ENCODE measurements around the gene UBAC1.

Gene UBAC1

DNA sequence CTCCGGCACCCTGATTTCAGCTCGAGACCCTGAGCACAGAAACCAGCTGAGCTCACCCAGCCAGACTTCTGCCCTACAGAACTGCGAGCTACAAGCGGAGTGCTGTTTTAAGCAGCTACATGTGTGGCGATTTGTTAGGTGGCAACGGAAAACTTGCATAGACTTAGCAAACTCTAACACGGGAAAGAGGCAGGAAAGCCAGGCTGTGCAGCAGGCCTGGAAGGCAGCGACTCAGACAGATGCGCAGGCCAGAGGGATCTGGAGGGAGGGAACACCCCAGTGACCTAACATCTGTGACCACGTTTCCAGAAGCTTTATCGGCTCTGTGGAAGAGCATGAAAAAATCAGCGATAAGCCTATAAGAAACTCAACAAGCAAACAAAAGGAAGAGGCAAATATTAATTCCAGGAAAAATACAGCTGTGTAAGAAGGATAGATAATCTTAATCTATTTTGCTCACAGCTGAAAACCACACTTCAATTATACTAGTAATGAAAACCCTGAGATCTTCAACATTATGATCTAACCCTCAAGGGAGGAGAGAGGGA lies 11.0 kb downstream of the UBAC1 start:
- no peak for DNase-seq (ENCODE audit: low read depth in 1 of 2, low spot score in 1 of 2)
- Histone ChIP-seq H3K4me3 (replicated peaks; ENCODE audit: insufficient read depth, low read length) (no peak overlapping the region), H3K27ac (replicated peaks) (no peak overlapping the region), H3K27me3 (ENCODE audit: insufficient read depth, poor library complexity, severe bottlenecking) (no peaks in the 10 kb centered on the region)
- TF ChIP-seq GABPA (IDR thresholded peaks at IDR 0.05; ENCODE audit: low read depth) = no peak
- TF ChIP-seq POLR2AphosphoS5 (IDR thresholded peaks at IDR 0.05; ENCODE audit: low read depth) = no peak
- TF ChIP-seq, protein P1, sequence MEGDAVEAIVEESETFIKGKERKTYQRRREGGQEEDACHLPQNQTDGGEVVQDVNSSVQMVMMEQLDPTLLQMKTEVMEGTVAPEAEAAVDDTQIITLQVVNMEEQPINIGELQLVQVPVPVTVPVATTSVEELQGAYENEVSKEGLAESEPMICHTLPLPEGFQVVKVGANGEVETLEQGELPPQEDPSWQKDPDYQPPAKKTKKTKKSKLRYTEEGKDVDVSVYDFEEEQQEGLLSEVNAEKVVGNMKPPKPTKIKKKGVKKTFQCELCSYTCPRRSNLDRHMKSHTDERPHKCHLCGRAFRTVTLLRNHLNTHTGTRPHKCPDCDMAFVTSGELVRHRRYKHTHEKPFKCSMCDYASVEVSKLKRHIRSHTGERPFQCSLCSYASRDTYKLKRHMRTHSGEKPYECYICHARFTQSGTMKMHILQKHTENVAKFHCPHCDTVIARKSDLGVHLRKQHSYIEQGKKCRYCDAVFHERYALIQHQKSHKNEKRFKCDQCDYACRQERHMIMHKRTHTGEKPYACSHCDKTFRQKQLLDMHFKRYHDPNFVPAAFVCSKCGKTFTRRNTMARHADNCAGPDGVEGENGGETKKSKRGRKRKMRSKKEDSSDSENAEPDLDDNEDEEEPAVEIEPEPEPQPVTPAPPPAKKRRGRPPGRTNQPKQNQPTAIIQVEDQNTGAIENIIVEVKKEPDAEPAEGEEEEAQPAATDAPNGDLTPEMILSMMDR (IDR thresholded peaks at IDR 0.05; ENCODE audit: insufficient read depth, low read length) = no peak
- TF ChIP-seq, protein P2, sequence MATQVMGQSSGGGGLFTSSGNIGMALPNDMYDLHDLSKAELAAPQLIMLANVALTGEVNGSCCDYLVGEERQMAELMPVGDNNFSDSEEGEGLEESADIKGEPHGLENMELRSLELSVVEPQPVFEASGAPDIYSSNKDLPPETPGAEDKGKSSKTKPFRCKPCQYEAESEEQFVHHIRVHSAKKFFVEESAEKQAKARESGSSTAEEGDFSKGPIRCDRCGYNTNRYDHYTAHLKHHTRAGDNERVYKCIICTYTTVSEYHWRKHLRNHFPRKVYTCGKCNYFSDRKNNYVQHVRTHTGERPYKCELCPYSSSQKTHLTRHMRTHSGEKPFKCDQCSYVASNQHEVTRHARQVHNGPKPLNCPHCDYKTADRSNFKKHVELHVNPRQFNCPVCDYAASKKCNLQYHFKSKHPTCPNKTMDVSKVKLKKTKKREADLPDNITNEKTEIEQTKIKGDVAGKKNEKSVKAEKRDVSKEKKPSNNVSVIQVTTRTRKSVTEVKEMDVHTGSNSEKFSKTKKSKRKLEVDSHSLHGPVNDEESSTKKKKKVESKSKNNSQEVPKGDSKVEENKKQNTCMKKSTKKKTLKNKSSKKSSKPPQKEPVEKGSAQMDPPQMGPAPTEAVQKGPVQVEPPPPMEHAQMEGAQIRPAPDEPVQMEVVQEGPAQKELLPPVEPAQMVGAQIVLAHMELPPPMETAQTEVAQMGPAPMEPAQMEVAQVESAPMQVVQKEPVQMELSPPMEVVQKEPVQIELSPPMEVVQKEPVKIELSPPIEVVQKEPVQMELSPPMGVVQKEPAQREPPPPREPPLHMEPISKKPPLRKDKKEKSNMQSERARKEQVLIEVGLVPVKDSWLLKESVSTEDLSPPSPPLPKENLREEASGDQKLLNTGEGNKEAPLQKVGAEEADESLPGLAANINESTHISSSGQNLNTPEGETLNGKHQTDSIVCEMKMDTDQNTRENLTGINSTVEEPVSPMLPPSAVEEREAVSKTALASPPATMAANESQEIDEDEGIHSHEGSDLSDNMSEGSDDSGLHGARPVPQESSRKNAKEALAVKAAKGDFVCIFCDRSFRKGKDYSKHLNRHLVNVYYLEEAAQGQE (IDR thresholded peaks at IDR 0.05; ENCODE audit: insufficient replicate concordance, low read depth) = no peak
- no peak for TF ChIP-seq SPI1 (IDR thresholded peaks at IDR 0.05; ENCODE audit: borderline replicate concordance, low read depth)

DNA sequence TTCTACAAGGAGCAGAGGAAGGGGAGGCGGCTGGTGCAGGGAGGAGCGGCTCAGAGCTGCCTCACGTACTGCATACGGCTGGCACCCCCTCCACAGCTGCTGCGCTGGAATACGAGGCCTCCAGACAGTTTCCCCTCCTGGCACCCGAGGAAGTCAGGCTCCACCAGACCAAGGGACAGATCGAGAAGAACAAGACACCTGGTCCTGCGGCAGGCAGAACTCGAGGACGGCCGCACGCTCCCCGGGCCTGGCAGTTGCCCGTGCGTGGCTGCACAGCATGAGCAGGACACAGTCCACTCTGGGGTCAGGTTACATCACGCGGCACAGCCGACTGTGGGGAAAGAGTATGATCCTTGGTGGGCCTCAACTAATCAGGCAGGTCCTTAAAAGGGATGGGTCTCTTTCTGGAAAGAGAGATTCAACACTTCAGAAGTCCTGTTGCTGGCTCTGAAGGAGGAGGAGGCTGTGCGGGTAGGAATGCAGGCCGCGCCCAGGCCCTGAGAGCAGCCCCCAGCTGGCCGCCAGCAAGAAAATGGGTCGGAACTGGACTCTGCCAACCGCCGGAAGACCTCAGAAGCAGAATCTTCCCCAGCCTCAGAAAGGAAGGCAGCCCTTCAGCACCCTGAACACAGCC lies 11.6 kb downstream of the UBAC1 start:
- TF ChIP-seq, protein P1 (IDR thresholded peaks at IDR 0.05; ENCODE audit: insufficient read depth, low read length) = no peak
- TF ChIP-seq SPI1 (IDR thresholded peaks at IDR 0.05; ENCODE audit: borderline replicate concordance, low read depth) (no peak), POLR2AphosphoS5 (IDR thresholded peaks at IDR 0.05; ENCODE audit: low read depth) (no peak), GABPA (IDR thresholded peaks at IDR 0.05; ENCODE audit: low read depth) (no peak)
- TF ChIP-seq, protein P2 (IDR thresholded peaks at IDR 0.05; ENCODE audit: insufficient replicate concordance, low read depth) = no peak
- no peak overlapping the region for H3K27ac ChIP-seq (replicated peaks)

DNA sequence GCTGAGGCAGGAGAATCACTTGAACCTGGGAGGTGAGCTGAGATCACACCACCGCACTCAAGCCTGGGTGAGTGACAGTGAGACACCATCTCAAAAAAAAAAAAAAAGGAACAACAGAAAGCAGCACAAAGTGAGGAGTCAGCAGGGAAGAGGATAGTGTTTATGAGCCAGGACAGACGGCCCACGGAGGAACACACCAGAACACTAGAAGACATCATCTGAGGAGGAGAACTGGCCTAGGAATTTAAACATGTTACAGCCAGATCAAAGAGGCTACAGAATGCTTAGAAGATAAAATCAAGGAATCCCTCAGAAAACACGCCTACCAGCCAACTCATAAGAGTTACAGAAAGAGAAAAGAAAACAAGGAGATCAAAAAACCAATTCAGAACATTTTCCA lies 12.2 kb downstream of the UBAC1 start:
- TF ChIP-seq GABPA (IDR thresholded peaks at IDR 0.05; ENCODE audit: low read depth) (no peak), POLR2AphosphoS5 (IDR thresholded peaks at IDR 0.05; ENCODE audit: low read depth) (no peak), SPI1 (IDR thresholded peaks at IDR 0.05; ENCODE audit: borderline replicate concordance, low read depth) (no peak)
- TF ChIP-seq, protein P1 (IDR thresholded peaks at IDR 0.05; ENCODE audit: insufficient read depth, low read length) = no peak
- TF ChIP-seq, protein P2 (IDR thresholded peaks at IDR 0.05; ENCODE audit: insufficient replicate concordance, low read depth) = no peak
- Histone ChIP-seq H3K4me3 (replicated peaks; ENCODE audit: insufficient read depth, low read length) (no peak overlapping the region), H3K27me3 (ENCODE audit: insufficient read depth, poor library complexity, severe bottlenecking) (no peaks in the 10 kb centered on the region), H3K27ac (replicated peaks) (no peak overlapping the region)
- DNase-seq (ENCODE audit: low read depth in 1 of 2, low spot score in 1 of 2) = no peak

More for the DNA sequence above, 11.6 kb downstream of the UBAC1 start:
- no peaks in the 10 kb centered on the region for H3K27me3 ChIP-seq (ENCODE audit: insufficient read depth, poor library complexity, severe bottlenecking)
- H3K4me3 ChIP-seq (replicated peaks; ENCODE audit: insufficient read depth, low read length) = no peak overlapping the region
- no peak for DNase-seq (ENCODE audit: low read depth in 1 of 2, low spot score in 1 of 2)

Measured in HL-60 (cell line).